Midbrain (tissue), 1 donor: ENCODE results near the gene NPW.

Experiments
- DNase-seq: peaks from one replicate; lab custom pipeline; 2025; lab: John Stamatoyannopoulos, UW

Gene NPW

DNA sequence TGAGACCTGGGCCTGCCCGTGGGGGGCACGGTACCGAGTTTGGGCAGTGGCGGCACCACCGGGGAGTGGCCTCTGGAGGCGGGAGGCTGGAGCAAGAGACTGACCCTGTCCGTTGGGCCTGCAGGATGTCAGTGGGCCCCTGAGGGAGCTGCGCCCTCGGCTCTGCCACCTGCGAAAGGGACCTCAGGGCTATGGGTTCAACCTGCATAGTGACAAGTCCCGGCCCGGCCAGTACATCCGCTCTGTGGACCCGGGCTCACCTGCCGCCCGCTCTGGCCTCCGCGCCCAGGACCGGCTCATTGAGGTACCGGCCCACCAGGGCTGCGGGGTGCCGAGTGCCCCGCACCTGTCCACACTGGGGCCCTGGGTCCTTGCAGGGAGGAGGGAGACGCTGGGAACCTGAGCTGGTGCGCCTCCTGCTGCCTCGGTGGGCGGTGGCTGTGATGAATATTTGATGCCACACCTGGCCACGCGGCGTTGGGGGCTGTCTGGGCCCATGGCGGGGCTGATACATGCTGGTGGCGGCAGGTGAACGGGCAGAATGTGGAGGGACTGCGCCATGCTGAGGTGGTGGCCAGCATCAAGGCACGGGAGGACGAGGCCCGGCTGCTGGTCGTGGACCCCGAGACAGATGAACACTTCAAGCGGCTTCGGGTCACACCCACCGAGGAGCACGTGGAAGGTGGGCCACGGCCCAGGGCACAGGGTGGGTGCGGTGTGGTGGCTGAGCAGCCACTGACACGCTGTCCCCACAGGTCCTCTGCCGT is 16.8 kb downstream of the NPW start:
- DNase-seq = no peak

DNA sequence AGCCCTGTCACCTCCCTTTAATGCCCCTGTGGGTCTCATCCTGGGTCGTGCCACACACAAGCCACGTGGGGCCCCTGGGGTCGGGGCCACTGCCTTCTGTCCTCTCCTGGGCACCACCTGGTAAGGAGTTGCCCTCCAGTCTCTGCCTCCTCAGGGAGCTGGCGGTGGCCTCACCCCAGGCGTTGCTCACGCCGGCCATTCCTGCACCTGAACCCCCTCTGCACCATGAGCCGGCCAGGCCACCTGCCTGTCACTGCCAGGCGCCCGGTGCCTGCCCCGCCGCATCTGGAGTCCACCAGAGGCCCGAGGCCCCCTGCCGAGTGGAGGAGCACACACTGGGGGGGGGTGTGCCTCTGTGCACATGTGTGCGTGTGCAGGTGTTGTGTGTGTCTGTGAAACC is 17.5 kb downstream of the NPW start:
- DNase-seq = no peak

- DNase-seq = no peak
Observed at GRCh38 chr16:2037647-2038381, 18.2 kb downstream of the NPW start.

- DNase-seq = no peak
Observed at GRCh38 chr16:2038382-2039231, 19.0 kb downstream of the NPW start.

GRCh38 chr16:2039274-2040031 is 19.9 kb downstream of the NPW start:
- DNase-seq = no peak

- no peak for DNase-seq
Observed at GRCh38 chr16:2040041-2040786, 20.6 kb downstream of the NPW start.

GRCh38 chr16:2040787-2041522 is 21.4 kb downstream of the NPW start:
- no peak for DNase-seq

DNA sequence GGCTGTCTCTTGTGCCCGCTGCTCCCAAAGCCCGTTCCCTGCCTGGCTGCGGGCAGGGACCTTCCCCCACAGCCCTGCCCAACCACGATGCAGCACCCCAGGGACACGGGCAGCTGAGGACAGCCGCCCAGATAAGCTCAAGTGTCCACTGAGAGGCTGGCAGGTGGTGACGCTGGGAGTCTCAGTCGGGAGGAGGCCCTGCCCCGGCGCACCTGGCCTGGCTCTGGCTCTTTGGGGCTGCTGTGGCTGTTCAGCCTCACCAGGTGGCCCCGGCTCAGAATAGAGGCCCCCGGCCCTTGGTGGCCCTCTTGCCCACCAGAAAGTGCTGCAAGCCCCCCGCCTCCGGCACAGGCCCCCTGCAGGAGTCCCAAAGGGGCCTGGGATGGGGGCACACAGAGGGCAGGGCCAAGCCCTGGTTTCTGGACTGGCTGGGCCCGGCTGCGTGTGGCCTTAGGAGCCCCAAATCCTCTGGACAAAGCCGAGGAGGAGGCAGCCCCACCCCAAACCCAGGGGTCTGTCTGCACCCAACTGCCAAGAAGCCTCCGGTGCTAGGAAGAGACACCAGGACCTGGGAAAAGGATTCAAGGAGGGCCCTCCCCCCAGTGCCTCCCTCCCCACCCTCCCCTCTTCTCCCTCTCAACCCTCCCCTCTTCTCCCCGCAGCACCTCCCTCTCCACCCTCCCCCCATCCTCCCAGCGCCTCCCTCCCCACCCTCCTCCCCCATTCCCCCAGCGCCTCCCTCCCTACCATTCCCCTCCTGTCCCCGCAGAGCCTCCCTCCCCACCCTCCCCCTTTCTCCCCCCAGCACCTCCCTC is 22.8 kb downstream of the NPW start:
- no peak for DNase-seq

DNA sequence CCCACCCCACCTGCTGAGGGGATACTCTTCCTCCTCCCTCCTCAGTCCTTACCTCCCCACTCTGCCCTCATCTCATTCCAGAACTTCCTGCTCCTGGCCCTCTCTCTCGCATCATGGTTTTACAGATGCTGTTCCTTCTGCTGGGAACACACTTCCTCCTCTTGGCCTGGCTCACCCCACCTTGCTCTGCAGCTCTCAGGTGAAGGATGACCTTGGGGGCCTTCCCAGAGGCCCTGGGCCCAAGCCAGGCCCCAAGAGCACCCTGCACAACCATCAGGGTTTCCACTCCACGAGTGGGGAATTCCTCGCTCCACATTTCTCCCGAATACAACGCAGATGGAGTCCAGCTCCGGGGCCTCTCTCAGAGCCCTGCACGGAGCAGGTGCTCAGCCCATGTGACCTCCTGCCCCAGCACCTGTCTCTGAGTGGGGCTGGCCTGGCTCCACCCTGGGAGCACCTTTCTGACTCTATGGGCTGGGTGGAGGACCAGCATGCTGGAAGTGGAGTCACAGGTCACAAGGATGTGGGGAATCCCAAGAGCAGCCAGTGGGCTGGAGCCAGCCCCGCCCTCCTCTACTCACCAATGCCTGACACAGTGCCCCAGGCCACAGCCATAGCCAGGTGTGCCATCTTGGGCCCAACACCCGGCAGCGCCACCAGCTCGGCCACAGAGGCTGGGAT is 23.5 kb downstream of the NPW start:
- no peak for DNase-seq

- DNase-seq = no peak
Observed at GRCh38 chr16:2043667-2044451, 24.3 kb downstream of the NPW start.

- DNase-seq = no peak
Observed at GRCh38 chr16:2044541-2044940, 25.0 kb downstream of the NPW start.

DNA sequence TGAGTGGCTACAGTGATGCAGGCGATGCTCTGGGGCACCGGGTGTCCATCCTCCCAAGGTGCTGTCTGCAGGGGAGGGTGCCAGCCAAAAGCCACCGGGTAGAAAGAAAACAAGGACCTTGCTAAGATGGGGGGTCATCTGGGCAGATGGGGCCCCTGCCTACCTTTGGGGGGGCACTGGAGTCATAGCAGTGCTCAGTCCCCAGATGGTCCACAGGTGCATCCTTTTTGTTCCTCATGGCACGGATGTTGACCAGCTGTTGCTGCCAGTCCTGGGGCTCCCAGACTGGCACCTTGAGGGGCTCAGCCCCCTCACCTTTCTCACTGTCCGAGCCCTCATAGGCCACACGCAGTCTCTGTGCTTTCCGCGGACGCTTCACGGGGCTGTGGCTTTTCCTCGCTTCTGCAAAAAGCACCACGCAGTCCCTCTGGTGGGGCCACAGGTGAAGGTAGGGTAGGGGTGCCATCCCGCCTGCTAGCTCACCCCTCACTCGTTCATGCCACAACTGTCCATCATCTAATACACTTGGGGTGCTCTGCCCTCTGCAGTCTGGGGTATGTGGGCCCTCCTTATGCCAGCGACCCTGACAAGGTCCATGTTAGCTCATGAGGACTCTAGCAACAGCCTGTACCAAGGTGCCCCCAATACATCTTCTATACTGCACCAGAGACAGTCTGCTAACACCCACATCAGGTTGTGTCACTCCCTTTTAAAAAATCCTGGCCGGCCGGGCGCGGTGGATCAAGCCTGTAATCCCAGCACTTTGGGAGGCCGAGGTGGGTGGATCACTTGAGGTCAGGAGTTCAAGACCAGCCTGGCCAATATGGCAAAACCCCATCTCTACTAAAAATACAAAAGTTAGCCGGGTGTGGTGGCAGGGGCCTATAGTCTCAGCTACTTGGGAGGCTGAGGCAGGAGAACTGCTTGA is 26.6 kb downstream of the NPW start:
- no peak for DNase-seq

DNA sequence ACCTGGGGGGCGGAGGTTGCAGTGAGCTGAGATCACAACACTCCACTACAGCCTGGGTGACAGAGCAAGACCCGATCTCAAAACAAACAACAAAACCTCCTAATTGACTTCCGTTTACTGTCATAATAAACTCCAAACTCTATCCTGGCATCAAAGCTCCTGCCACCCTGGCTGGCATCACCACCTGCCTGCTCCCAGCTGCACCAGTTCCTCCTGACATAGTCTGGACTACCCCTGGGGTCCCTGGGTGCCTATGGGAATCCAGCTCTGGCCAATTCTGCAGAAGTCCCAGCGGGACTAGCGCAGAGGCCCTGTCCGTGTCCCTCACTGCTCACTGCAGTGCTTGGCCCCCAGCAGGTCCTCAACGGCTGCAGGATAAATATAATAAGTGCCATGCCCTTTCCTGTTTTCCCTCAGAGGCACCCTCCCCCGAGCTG is 27.3 kb downstream of the NPW start:
- no peak for DNase-seq

- peak; percentile 98 for DNase-seq
Observed at GRCh38 chr16:2047330-2048115, 27.9 kb downstream of the NPW start, which contains the start of the genes NTHL1 and TSC2. Gene NTHL1, minus strand, starts transcription at chr16:2047834. Its CDS starts 11 bp downstream, at chr16:2047823. Gene TSC2, plus strand, starts transcription at chr16:2047985. Its CDS starts 631 bp downstream, at chr16:2048616.

DNA sequence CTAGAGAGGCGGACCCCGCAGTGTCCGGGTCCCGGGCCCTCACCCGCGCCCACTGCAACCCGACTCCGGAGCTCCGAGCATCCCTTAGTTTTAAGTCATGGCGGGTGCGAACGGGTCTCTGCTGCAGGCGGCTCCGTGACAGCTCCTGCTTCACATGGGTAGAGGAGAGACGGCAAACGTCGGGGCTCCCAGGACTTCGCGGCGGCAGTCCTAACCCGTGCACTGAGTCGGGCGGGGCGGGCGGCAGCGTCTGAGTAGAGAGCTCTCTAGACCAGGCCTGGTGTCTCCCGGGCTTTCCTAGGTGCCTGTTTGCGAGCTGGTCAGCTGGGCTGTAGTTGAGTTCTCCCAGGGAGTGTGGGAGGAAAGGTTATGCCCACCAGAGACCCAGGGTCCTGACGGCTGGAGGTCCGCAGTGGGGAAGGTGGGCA is 28.5 kb downstream of the NPW start:
- no peak for DNase-seq

DNA sequence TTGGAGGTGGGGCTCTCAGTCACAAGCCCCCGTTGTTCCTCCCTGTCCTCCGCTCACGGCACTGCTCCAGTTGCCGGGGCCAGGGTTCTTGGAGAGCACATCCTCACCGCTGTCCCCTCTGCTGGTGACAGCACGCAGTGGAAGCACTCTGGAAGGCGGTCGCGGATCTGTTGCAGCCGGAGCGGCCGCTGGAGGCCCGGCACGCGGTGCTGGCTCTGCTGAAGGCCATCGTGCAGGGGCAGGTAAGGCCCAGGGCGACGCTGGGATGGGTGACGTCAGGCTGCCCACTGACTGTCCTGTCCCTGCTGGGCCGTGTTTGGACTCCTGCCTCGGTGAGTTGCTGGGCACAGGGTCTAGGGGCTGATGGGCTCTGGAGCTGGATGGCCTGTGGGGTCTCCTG is 33.6 kb downstream of the NPW start:
- no peak for DNase-seq
